GM23338 (cell line): ENCODE data around the gene RAPGEF5.

Experiments used
- CTCF ChIP-seq, 2 experiments: fragments of 200-600 bp in 1 of 2; sonication (generic) in 1 of 2; conservative IDR thresholded peaks; 2 replicates each; pipeline versions ENCODE4 v1.5.1 to v1.6.1; 2016 to 2017; ENCODE audit warnings: antibody characterized with exemption in 2 of 2, low read depth in 2 of 2, mild to moderate bottlenecking in 2 of 2, moderate library complexity in 1 of 2
- ETS1 ChIP-seq: IDR thresholded peaks from 2 replicates; pipeline ENCODE4 v1.6.1; 2016; ENCODE audit warnings: antibody characterized with exemption
- EZH2 ChIP-seq: fragments of 200-600 bp; sonication (generic); IDR thresholded peaks from one replicate; pipeline ENCODE4 v1.8.0; 2017; ENCODE audit warnings: antibody characterized with exemption, mild to moderate bottlenecking, low read depth; ENCODE audit not compliant: unreplicated experiment
- EZH2phosphoT487 ChIP-seq: fragments of 200-600 bp; sonication (generic); IDR thresholded peaks from one replicate; pipeline ENCODE4 v1.8.1; 2018; ENCODE audit warnings: antibody characterized with exemption; ENCODE audit not compliant: unreplicated experiment
- JUNB ChIP-seq: IDR thresholded peaks from one replicate; pipeline ENCODE4 v1.6.1; 2016; ENCODE audit warnings: antibody characterized with exemption; ENCODE audit not compliant: unreplicated experiment
- NANOG ChIP-seq: IDR thresholded peaks from 2 replicates; pipeline ENCODE4 v1.6.1; 2016; ENCODE audit warnings: antibody characterized with exemption, borderline replicate concordance
- POLR2AphosphoS5 ChIP-seq: IDR thresholded peaks from 2 replicates; pipeline ENCODE4 v1.6.1; 2016; ENCODE audit warnings: antibody characterized with exemption, low read depth
- REST ChIP-seq: IDR thresholded peaks from one replicate; pipeline ENCODE4 v1.6.1; 2018; ENCODE audit warnings: antibody characterized with exemption; ENCODE audit not compliant: unreplicated experiment

- TF ChIP-seq CTCF (conservative IDR thresholded peaks at IDR 0.05; ENCODE audit: low read depth in 2 of 2) = no peak
- no peak for TF ChIP-seq POLR2AphosphoS5
- TF ChIP-seq EZH2 = no peak
- TF ChIP-seq ETS1 = no peak
- no peak for TF ChIP-seq NANOG
- TF ChIP-seq REST = no peak
- no peak for TF ChIP-seq JUNB
- no peak for TF ChIP-seq EZH2phosphoT487
These were observed 146.6 kb downstream of the RAPGEF5 start for GRCh38 chr7:22210355-22210754.
